ENCODE results near the gene YPEL4.

- TF ChIP-seq POLR2A (IDR thresholded peaks at IDR 0.05; ENCODE audit: low read depth, low read length) (no peak), TAF1 (IDR thresholded peaks at IDR 0.05; ENCODE audit: borderline replicate concordance, low read depth, low read length) (no peak)
Observed at GRCh38 chr11:57610170-57610569, 39.5 kb downstream of the YPEL4 start.

Data from GM12892 (cell line).